Naive thymus-derived CD4-positive, alpha-beta T cell (primary cell): ENCODE data around the gene MAP4K1. TPM values are rescaled to one million over a fixed set of nuclear protein-coding genes. Genes with fewer than 3 reads are reported as not detected.

Experiments used
- ATAC-seq: fragments of 150-1000 bp; cut with Tn5 transposase; 2 replicates; pipeline ENCODE4 v1.10.0; 2021; ENCODE audit warnings: mild to moderate bottlenecking, moderate library complexity
- CTCF ChIA-PET: fragments of 350-600 bp; sonication (Branson Sonifier 250); formaldehyde crosslinking; loops from one replicate; lab custom pipeline; 2021; ENCODE audit warnings: antibody characterized with exemption; lab: Charles Lee
- POLR2A ChIA-PET: fragments of 350-600 bp; sonication (Branson Sonifier 250); formaldehyde crosslinking; loops from one replicate; lab custom pipeline; 2021; ENCODE audit warnings: antibody characterized with exemption, inconsistent platforms; lab: Charles Lee
- DNase-seq, 9 donors: peaks; one replicate each; pipeline versions ENCODE4 v3.0.0 to v3.0.0-alpha.2; 2020 to 2022; ENCODE audit warnings: mixed read lengths in 1 of 9
- H3K27ac ChIP-seq: one replicate; pipeline ENCODE4 v1.7.0; 2013; ENCODE audit warnings: mild to moderate bottlenecking, low read depth, low read length, moderate library complexity
- H3K27me3 ChIP-seq, 2 donors: one replicate each; pipeline ENCODE4 v1.7.0; 2013; ENCODE audit warnings: low read length in 2 of 2, mild to moderate bottlenecking in 2 of 2, moderate library complexity in 2 of 2; ENCODE audit not compliant: control insufficient read depth in 2 of 2, insufficient read depth in 2 of 2
- H3K36me3 ChIP-seq, 3 experiments: 1 replicate in 2 of 3; 2 replicates in 1 of 3; pipeline ENCODE4 v1.7.0; 2013; ENCODE audit warnings: low read length in 3 of 3, mild to moderate bottlenecking in 3 of 3, moderate library complexity in 1 of 3; ENCODE audit not compliant: insufficient read depth in 3 of 3, control insufficient read depth in 2 of 3
- H3K4me1 ChIP-seq, 2 donors: one replicate each; pipeline ENCODE4 v1.7.0; 2013; ENCODE audit warnings: low read length in 2 of 2, mild to moderate bottlenecking in 2 of 2, moderate library complexity in 1 of 2; ENCODE audit not compliant: control insufficient read depth in 2 of 2, insufficient read depth in 2 of 2
- H3K4me3 ChIP-seq: 2 replicates; pipeline ENCODE4 v1.7.0; 2013; ENCODE audit warnings: mild to moderate bottlenecking, low read length
- H3K9me3 ChIP-seq, 3 experiments: 1 replicate in 2 of 3; 2 replicates in 1 of 3; pipeline ENCODE4 v1.7.0; 2013; ENCODE audit warnings: low read length in 3 of 3; ENCODE audit not compliant: control insufficient read depth in 2 of 3
- H3K27ac Mint-ChIP-seq, 9 donors: one replicate each; pipeline ENCODE4 v1.8.0; 2020 to 2022; ENCODE audit warnings: mixed read lengths in 9 of 9, mild to moderate bottlenecking in 8 of 9, moderate library complexity in 5 of 9, inconsistent platforms in 2 of 9
- H3K27me3 Mint-ChIP-seq, 5 donors: one replicate each; pipeline ENCODE4 v1.8.0; 2021 to 2022; ENCODE audit warnings: mixed read lengths in 5 of 5, mild to moderate bottlenecking in 1 of 5
- H3K36me3 Mint-ChIP-seq, 5 donors: one replicate each; pipeline ENCODE4 v1.8.0; 2020 to 2022; ENCODE audit warnings: mixed read lengths in 5 of 5, mild to moderate bottlenecking in 3 of 5, inconsistent platforms in 1 of 5
- H3K4me1 Mint-ChIP-seq, 7 donors: one replicate each; pipeline ENCODE4 v1.8.0; 2020 to 2022; ENCODE audit warnings: mixed read lengths in 7 of 7, mild to moderate bottlenecking in 3 of 7, inconsistent platforms in 1 of 7
- H3K4me3 Mint-ChIP-seq, 10 donors: one replicate each; pipeline ENCODE4 v1.8.0; 2020 to 2022; ENCODE audit warnings: mild to moderate bottlenecking in 10 of 10, mixed read lengths in 10 of 10, moderate library complexity in 6 of 10, inconsistent platforms in 2 of 10
- H3K9me3 Mint-ChIP-seq, 11 donors: one replicate each; pipeline ENCODE4 v1.8.0; 2020 to 2022; ENCODE audit warnings: mixed read lengths in 11 of 11, mild to moderate bottlenecking in 4 of 11, inconsistent platforms in 1 of 11, moderate library complexity in 1 of 11
- intact Hi-C, 2 donors: fragments of 100-400 bp; cut with micrococcal nuclease; formaldehyde crosslinking; loops; one replicate each; pipeline ENCODE4 v1.15.1; 2023
- polyA plus RNA-seq, 2 donors: library from polyadenylated mRNA; unstranded; fragments of 300-500 nt; fragmentation: Illumina TruSeq; gene quantifications; one replicate each; pipeline ENCODE4 v1.2.3, GENCODE V29; 2021
- total RNA-seq, 6 experiments: library from RNA in 5 of 6; stranded (reverse) in 5 of 6; gene quantifications; 1 replicate in 5 of 6; 2 replicates in 1 of 6; pipeline ENCODE4 v1.2.3 and lab custom pipeline; 2021 to 2026

MAP4K1 gene
- total RNA-seq (100 to 1,000 TPM; 200 to 287 (median 235) TPM), polyA plus RNA-seq (100 to 1,000 TPM in 1 of 2 donors, 10 to 100 TPM in 1; 79.0 to 120 TPM), total RNA-seq (lab: John Stamatoyannopoulos, UW) (83.7 reads per million, percentile 81 among the genes with 10 or more reads in this experiment)

- Mint-ChIP-seq H3K27ac (peak within 1 kb of the TSS; percentile 89 to 100 (median 97)), H3K36me3 (peaks cover 13 to 39% (median 24%) of the 10 kb centered on the region in 5 donors), H3K27me3 (no peaks in the 10 kb centered on the region), H3K4me3 (peak within 1 kb of the TSS; percentile 95 to 100 (median 98)), H3K9me3 (peaks cover 0 to 2% (median 0%) of the 10 kb centered on the region in 11 donors), H3K4me1 (peaks cover 44 to 67% (median 50%) of the 10 kb centered on the region in 7 donors)
- intact Hi-C loops = loop anchor here (1.0 to 10.0 kb wide), 12 partner anchors 17 to 571 kb away; partner anchors contain the start of genes FAM98C (in 2 of the 2), KCNK6 (in 1 of the 2), NFKBIB (in 1 of the 2) and SIRT2 (in 1 of the 2)
- ATAC-seq (peak; percentile 69), DNase-seq (peak; percentile 40 to 75 (median 65))
- CTCF ChIA-PET = interaction anchor here (0.6 to 3.3 kb wide), 11 partner anchors 16 to 312 kb away, joined by 3 to 18 read pairs (median 4); partner anchors contain the start of genes ECH1, FAM98C, MRPS12 and PSMD8
- peak within 1 kb of the TSS; percentile 99 for H3K27ac ChIP-seq
- POLR2A ChIA-PET = interaction anchor here (0.9 to 2.9 kb wide), 17 partner anchors 10 to 312 kb away, joined by 3 to 29 read pairs (median 4); partner anchors contain the start of genes ACTN4, FAM98C and PSMD8
- H3K27me3 ChIP-seq = no peaks in the 10 kb centered on the region
- peaks cover 38 to 40% of the 10 kb centered on the region in 2 donors for H3K4me1 ChIP-seq
- H3K9me3 ChIP-seq = no peaks in the 10 kb centered on the region
- peaks cover 6 to 50% (median 14%) of the 10 kb centered on the region in 3 experiments for H3K36me3 ChIP-seq
- peak within 1 kb of the TSS; percentile 96 for H3K4me3 ChIP-seq
Measured at GRCh38 chr19:38617764-38618589, at the start of gene MAP4K1. TSS of gene MAP4K1 (minus strand) at chr19:38617953. CDS start at chr19:38617895, 58 bp downstream.

- Histone ChIP-seq H3K9me3 (no peaks in the 10 kb centered on the region), H3K27ac (no peak overlapping the region), H3K4me3 (no peak overlapping the region), H3K4me1 (peaks cover 38 to 88% of the 10 kb centered on the region in 2 donors), H3K36me3 (no peaks in the 10 kb centered on the region), H3K27me3 (peaks cover 0 to 7% of the 10 kb centered on the region in 2 donors)
- DNase-seq (no peak), ATAC-seq (peak; percentile 48)
- Mint-ChIP-seq H3K36me3 (peaks cover 0 to 24% (median 4%) of the 10 kb centered on the region in 5 donors), H3K27ac (peak overlapping the region in 1 of 9 donors; percentile 71), H3K4me1 (peaks cover 34 to 88% (median 65%) of the 10 kb centered on the region in 7 donors), H3K4me3 (peak overlapping the region in 8 of 10 donors; percentile 7 to 70 (median 28)), H3K9me3 (no peaks in the 10 kb centered on the region), H3K27me3 (peaks cover 0 to 30% (median 25%) of the 10 kb centered on the region in 5 donors)
- CTCF ChIA-PET = interaction anchor here (0.6 kb wide), 1 partner anchor 459 kb away, joined by 3 read pairs; no protein-coding TSS in a partner anchor
- POLR2A ChIA-PET = no interaction called here
- intact Hi-C loops = loop anchor here in 1 of 2 donors (1.0 to 2.0 kb wide), 2 partner anchors 11 to 14 kb away; no protein-coding TSS in a partner anchor
Measured at GRCh38 chr19:38666663-38667511, 49.1 kb upstream of the MAP4K1 start.

- ChIA-PET POLR2A (no interaction called here), CTCF (no interaction called here)
Measured at GRCh38 chr19:38665950-38666662, 48.4 kb upstream of the MAP4K1 start.

GRCh38 chr19:38665219-38665931 lies 47.6 kb upstream of the MAP4K1 start:
- peaks cover 0 to 40% (median 35%) of the 10 kb centered on the region in 5 donors for H3K27me3 Mint-ChIP-seq

More at GRCh38 chr19:38665950-38666662, 48.4 kb upstream of the MAP4K1 start:
- H3K27me3 ChIP-seq = peaks cover 0 to 7% of the 10 kb centered on the region in 2 donors
- no peaks in the 10 kb centered on the region for H3K9me3 ChIP-seq
- intact Hi-C loops = loop anchor here in 1 of 2 donors (2.0 kb wide), 1 partner anchor 15 kb away; no protein-coding TSS in a partner anchor
- H3K4me1 ChIP-seq = peaks cover 38 to 81% of the 10 kb centered on the region in 2 donors
- no peak for ATAC-seq
- no peak overlapping the region for H3K4me3 ChIP-seq
- peaks cover 0 to 2% (median 0%) of the 10 kb centered on the region in 3 experiments for H3K36me3 ChIP-seq
- Mint-ChIP-seq H3K4me3 (peak overlapping the region in 1 of 10 donors; percentile 41), H3K4me1 (peaks cover 34 to 84% (median 61%) of the 10 kb centered on the region in 7 donors), H3K27ac (no peak overlapping the region), H3K9me3 (no peaks in the 10 kb centered on the region), H3K27me3 (peaks cover 0 to 34% (median 28%) of the 10 kb centered on the region in 5 donors), H3K36me3 (peaks cover 0 to 27% (median 6%) of the 10 kb centered on the region in 5 donors)
- no peak overlapping the region for H3K27ac ChIP-seq
- no peak for DNase-seq

GRCh38 chr19:38664503-38665211 lies 46.9 kb upstream of the MAP4K1 start:
- ChIA-PET CTCF (no interaction called here), POLR2A (no interaction called here)
- H3K27ac Mint-ChIP-seq = peak overlapping the region in 2 of 9 donors; percentile 10 to 58
- ATAC-seq (peak; percentile 40), DNase-seq (no peak)
- H3K4me1 Mint-ChIP-seq = peaks cover 28 to 77% (median 51%) of the 10 kb centered on the region in 7 donors
- no peaks in the 10 kb centered on the region for H3K9me3 Mint-ChIP-seq
- intact Hi-C loops = no loop called here
- peak overlapping the region in 1 of 10 donors; percentile 4 for H3K4me3 Mint-ChIP-seq
- no peaks in the 10 kb centered on the region for H3K9me3 ChIP-seq
- peaks cover 0 to 7% of the 10 kb centered on the region in 2 donors for H3K27me3 ChIP-seq
- no peak overlapping the region for H3K4me3 ChIP-seq
- H3K4me1 ChIP-seq = peaks cover 30 to 74% of the 10 kb centered on the region in 2 donors
- H3K36me3 ChIP-seq = peaks cover 0 to 7% (median 0%) of the 10 kb centered on the region in 3 experiments
- H3K27me3 Mint-ChIP-seq = peaks cover 0 to 42% (median 31%) of the 10 kb centered on the region in 5 donors
- H3K36me3 Mint-ChIP-seq = peaks cover 0 to 33% (median 11%) of the 10 kb centered on the region in 5 donors
- H3K27ac ChIP-seq = no peak overlapping the region

More at GRCh38 chr19:38665219-38665931, 47.6 kb upstream of the MAP4K1 start:
- POLR2A ChIA-PET = no interaction called here
- no peaks in the 10 kb centered on the region for H3K9me3 Mint-ChIP-seq
- H3K27ac Mint-ChIP-seq = no peak overlapping the region
- no peak overlapping the region for H3K27ac ChIP-seq
- no peak overlapping the region for H3K4me3 Mint-ChIP-seq
- H3K4me1 ChIP-seq = peaks cover 37 to 75% of the 10 kb centered on the region in 2 donors
- no peak overlapping the region for H3K4me3 ChIP-seq
- H3K36me3 ChIP-seq = peaks cover 0 to 7% (median 0%) of the 10 kb centered on the region in 3 experiments
- ATAC-seq (no peak), DNase-seq (no peak)
- H3K4me1 Mint-ChIP-seq = peaks cover 34 to 84% (median 58%) of the 10 kb centered on the region in 7 donors
- intact Hi-C loops = no loop called here
- H3K36me3 Mint-ChIP-seq = peaks cover 0 to 33% (median 11%) of the 10 kb centered on the region in 5 donors
- CTCF ChIA-PET = no interaction called here
- no peaks in the 10 kb centered on the region for H3K9me3 ChIP-seq
- H3K27me3 ChIP-seq = peaks cover 0 to 7% of the 10 kb centered on the region in 2 donors
